ENCODE measurements around the gene ITGA2.

DNA sequence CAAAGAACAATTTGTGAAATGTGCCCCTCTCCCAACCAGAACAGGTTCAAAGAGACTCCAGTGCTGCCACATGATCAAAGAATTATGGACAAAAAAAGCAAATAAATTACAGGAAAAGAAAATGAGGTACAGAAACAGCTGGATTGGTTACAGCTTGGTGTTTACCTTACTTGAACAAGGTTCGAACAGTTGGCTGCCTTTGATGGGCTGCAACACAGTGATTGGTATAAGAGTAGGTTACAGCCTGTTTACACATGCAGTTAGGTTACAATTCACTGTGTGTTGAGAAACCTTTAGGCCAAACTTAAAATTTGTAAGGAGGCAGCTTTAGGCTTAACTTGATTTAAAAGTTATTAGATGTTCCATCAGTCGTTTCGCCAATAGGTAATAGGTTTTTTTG, 123.8 kb downstream of the ITGA2 start:
- TF ChIP-seq CTCF (IDR thresholded peaks at IDR 0.05; ENCODE audit: poor library complexity, severe bottlenecking), result no peak
- no peak for TF ChIP-seq REST (IDR thresholded peaks at IDR 0.05; ENCODE audit: borderline replicate concordance)
- TF ChIP-seq EZH2 (IDR thresholded peaks at IDR 0.05; ENCODE audit: borderline replicate concordance, insufficient read depth, low read length, poor library complexity, severe bottlenecking), result no peak
